PC-3 (cell line): ENCODE measurements around the gene SACS.

Experiments
- EZH2 ChIP-seq: fragments of 300-600 bp; sonication (generic); IDR thresholded peaks from one replicate; pipeline ENCODE4 v1.6.1; 2017; ENCODE audit warnings: antibody characterized with exemption, mild to moderate bottlenecking, low read length; ENCODE audit not compliant: unreplicated experiment
- EZH2phosphoT487 ChIP-seq: fragments of 300-600 bp; sonication (generic); IDR thresholded peaks from 2 replicates; pipeline ENCODE4 v1.6.1; 2018; ENCODE audit warnings: mild to moderate bottlenecking, antibody characterized with exemption, low read length, borderline replicate concordance
- TF ChIP-seq, protein P1 (sequence below): fragments of 300-600 bp; sonication (generic); conservative IDR thresholded peaks from 2 replicates; pipeline ENCODE4 v1.5.1; 2017; ENCODE audit warnings: antibody characterized with exemption, low read depth, mild to moderate bottlenecking, low read length

DNA sequence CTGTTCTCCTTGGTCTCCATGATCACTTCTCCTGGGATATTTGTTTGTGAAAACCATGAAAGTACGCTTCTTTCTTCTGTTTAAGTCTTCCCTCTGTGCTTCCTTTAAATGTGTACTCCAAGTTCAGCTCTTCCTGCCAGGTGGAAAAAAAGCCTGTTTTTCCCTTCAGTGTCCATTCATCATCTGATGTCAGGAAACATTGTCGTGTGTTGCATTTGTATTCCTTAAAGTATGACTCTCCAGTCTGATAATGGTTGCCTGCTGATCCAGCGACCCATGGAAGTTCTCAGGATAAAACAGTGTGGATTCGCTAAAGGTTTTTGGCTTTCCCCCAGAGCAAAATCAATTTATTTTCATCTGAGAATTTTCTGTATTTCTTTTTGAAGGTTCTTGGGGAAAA is 22.3 kb downstream of the SACS start:
- TF ChIP-seq EZH2 (no peak), EZH2phosphoT487 (no peak)
- TF ChIP-seq, protein P1, sequence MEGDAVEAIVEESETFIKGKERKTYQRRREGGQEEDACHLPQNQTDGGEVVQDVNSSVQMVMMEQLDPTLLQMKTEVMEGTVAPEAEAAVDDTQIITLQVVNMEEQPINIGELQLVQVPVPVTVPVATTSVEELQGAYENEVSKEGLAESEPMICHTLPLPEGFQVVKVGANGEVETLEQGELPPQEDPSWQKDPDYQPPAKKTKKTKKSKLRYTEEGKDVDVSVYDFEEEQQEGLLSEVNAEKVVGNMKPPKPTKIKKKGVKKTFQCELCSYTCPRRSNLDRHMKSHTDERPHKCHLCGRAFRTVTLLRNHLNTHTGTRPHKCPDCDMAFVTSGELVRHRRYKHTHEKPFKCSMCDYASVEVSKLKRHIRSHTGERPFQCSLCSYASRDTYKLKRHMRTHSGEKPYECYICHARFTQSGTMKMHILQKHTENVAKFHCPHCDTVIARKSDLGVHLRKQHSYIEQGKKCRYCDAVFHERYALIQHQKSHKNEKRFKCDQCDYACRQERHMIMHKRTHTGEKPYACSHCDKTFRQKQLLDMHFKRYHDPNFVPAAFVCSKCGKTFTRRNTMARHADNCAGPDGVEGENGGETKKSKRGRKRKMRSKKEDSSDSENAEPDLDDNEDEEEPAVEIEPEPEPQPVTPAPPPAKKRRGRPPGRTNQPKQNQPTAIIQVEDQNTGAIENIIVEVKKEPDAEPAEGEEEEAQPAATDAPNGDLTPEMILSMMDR = no peak
